ENCODE data around the gene CACNG4. TPM values are rescaled to one million over a fixed set of nuclear protein-coding genes. Genes with fewer than 3 reads are reported as not detected.

Gene CACNG4
- total and polyA plus RNA-seq, 2 donors from 2014 or later, result 0.26 to 0.31 TPM

- no peak for FAIRE-seq
- no peak for DNase-seq
Measured at GRCh38 chr17:66983414-66984021, 19.0 kb downstream of the CACNG4 start.

DNA sequence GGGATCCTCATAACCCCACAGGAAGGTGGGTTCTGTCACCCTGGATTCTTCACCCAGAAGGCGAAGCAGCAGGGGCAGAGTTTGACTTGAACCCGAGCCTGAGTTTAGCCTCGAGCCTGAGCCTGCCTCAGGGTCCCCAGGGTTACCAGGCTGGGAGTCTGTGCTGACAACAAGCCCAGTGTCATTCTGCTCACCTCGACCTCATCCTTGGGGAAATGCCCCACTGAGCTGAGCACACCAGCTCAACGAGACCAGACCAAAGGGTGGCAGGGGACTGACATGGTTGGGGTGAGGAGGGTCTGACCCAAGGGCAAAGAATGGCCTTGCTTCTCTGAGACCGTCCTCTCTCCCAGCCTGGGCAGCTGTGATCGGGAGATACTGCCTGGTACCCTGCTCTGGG lies 20.2 kb downstream of the CACNG4 start:
- no peak overlapping the region for H3K9ac ChIP-seq (ENCODE audit: low read length in 3 of 3)
- no peak for FAIRE-seq
- intact Hi-C loops (cut with DNase I), result no loop called here

More at GRCh38 chr17:66983414-66984021, 19.0 kb downstream of the CACNG4 start:
- Histone ChIP-seq H3K4me1 (ENCODE audit: control insufficient read depth in 2 of 3, insufficient read depth in 2 of 3, low read depth in 1 of 3, low read length in 3 of 3) (no peaks in the 10 kb centered on the region), H3K27me3 (ENCODE audit: control insufficient read depth, insufficient read depth, low read length) (no peaks in the 10 kb centered on the region), H3K27ac (ENCODE audit: low read depth in 2 of 2, low read length in 2 of 2) (no peak overlapping the region), H3K9me3 (ENCODE audit: control insufficient read depth in 2 of 3, insufficient read depth in 1 of 3, low read length in 3 of 3) (no peaks in the 10 kb centered on the region), H3K9ac (ENCODE audit: low read length in 3 of 3) (no peak overlapping the region), H3K36me3 (ENCODE audit: control insufficient read depth in 2 of 3, insufficient read depth in 3 of 3, low read length in 3 of 3) (no peaks in the 10 kb centered on the region), H3K4me3 (ENCODE audit: low read length in 3 of 3) (no peak overlapping the region)
- intact Hi-C loops (cut with DNase I), result no loop called here
- no peak for TF ChIP-seq CTCF (IDR thresholded peaks at IDR 0.05; ENCODE audit: borderline replicate concordance, extremely low read depth, insufficient read depth)

DNA sequence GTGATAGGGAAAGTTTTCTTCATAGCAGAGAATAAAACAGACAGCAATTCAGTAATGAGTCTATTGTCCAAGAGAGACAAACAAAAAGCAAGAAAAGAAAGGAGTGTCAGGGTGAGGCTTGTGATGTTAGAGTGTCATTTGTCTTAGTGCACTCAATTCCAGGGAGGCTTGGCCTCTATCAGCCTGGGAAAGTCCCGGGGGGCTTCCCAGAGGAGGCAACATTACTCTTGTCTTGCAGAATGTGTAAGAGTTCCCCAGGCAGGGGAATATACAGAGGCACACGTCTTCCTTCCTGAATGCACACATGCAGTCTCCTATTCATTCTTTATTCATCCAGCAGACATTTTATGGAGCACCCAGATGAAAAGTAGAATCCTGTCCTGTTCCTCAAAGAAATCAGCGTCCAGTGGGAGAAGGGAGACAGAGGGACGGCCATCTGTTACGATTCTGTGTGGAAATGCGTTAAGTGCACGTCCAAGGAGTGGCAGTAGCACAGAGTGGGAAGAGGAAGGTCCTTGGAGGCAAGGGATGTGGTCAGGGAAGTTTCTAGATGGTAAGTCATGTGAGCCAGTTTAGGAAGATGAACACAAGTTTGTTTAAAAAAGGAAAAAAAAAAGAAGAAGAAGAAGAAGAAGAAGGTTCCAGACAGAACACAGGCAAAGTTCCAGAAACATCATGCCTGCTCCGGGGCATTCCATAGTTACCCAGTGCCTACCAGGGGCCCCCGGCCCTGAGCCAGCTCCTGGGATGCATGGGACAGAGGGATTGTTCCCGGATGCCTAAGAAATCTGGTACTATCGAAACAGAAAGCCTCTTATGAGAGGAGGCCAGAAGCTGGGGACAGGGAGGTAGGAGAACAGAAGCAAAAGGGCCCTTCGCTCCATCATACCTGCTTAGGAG lies 21.1 kb downstream of the CACNG4 start:
- no peak for DNase-seq
- Histone ChIP-seq H3K27me3 (ENCODE audit: control insufficient read depth, insufficient read depth, low read length) (no peaks in the 10 kb centered on the region), H3K27ac (ENCODE audit: low read depth in 2 of 2, low read length in 2 of 2) (no peak overlapping the region), H3K9ac (ENCODE audit: low read length in 3 of 3) (no peak overlapping the region), H3K4me1 (ENCODE audit: control insufficient read depth in 2 of 3, insufficient read depth in 2 of 3, low read depth in 1 of 3, low read length in 3 of 3) (no peaks in the 10 kb centered on the region), H3K36me3 (ENCODE audit: control insufficient read depth in 2 of 3, insufficient read depth in 3 of 3, low read length in 3 of 3) (no peaks in the 10 kb centered on the region), H3K9me3 (ENCODE audit: control insufficient read depth in 2 of 3, insufficient read depth in 1 of 3, low read length in 3 of 3) (no peaks in the 10 kb centered on the region), H3K4me3 (ENCODE audit: low read length in 3 of 3) (no peak overlapping the region)
- no peak for TF ChIP-seq CTCF (IDR thresholded peaks at IDR 0.05; ENCODE audit: borderline replicate concordance, extremely low read depth, insufficient read depth)
- intact Hi-C loops (cut with DNase I), result no loop called here
- FAIRE-seq, result no peak

More for the DNA sequence above, 20.2 kb downstream of the CACNG4 start:
- Histone ChIP-seq H3K27ac (ENCODE audit: low read depth in 2 of 2, low read length in 2 of 2) (no peak overlapping the region), H3K27me3 (ENCODE audit: control insufficient read depth, insufficient read depth, low read length) (no peaks in the 10 kb centered on the region), H3K4me3 (ENCODE audit: low read length in 3 of 3) (no peak overlapping the region), H3K9me3 (ENCODE audit: control insufficient read depth in 2 of 3, insufficient read depth in 1 of 3, low read length in 3 of 3) (no peaks in the 10 kb centered on the region), H3K36me3 (ENCODE audit: control insufficient read depth in 2 of 3, insufficient read depth in 3 of 3, low read length in 3 of 3) (no peaks in the 10 kb centered on the region), H3K4me1 (ENCODE audit: control insufficient read depth in 2 of 3, insufficient read depth in 2 of 3, low read depth in 1 of 3, low read length in 3 of 3) (no peaks in the 10 kb centered on the region)
- no peak for DNase-seq
- TF ChIP-seq CTCF (IDR thresholded peaks at IDR 0.05; ENCODE audit: borderline replicate concordance, extremely low read depth, insufficient read depth), result no peak
